ENCODE data around the gene LRRC56. TPM values are rescaled to one million over a fixed set of nuclear protein-coding genes. Genes with fewer than 3 reads are reported as not detected.
A peak's percentile ranks its signal among the peaks of the same experiment; 100 is the strongest.
"Not testable (repeated sequence)": the region's sequence is repeated elsewhere in the genome, so short reads cannot be mapped to it uniquely, and the experiment has no call there.

Gene LRRC56
- total RNA-seq, 2 experiments from 2014 or later: 0.96 to 0.98 TPM

DNA sequence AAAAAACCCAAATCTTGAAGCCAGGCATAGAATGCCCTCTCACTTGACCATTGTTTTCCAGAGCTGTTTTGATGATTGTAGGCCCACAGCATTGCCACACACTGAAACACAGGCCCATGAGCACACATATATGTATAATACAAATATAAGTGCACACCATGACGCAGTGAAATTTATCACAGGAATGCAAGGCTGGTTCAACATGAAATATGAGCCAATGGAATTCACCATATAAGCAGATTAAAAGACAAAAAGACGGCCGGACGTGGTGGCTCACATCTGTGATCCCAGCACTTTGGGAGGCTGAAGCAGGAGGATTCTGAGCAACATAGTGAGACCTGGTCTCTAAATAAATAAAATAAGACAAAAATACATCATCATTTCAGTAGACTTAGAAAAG is 20.9 kb upstream of the LRRC56 start:
- intact Hi-C loops (cut with DNase I, micrococcal nuclease): no loop called here
- no peaks in the 10 kb centered on the region for H3K27me3 Mint-ChIP-seq
- no peak overlapping the region for H3K27ac Mint-ChIP-seq
- H3K4me3 Mint-ChIP-seq: no peak overlapping the region
- H3K4me1 Mint-ChIP-seq: peaks cover 3% of the 10 kb centered on the region
- CTCF ChIA-PET: interaction anchor here (0.7 kb wide), 2 partner anchors 59 to 68 kb away, joined by 3 to 4 read pairs; no protein-coding TSS in a partner anchor
- POLR2A ChIA-PET: no interaction called here
- ATAC-seq (no peak), DNase-seq (no peak)
- H3K9me3 Mint-ChIP-seq (ENCODE audit: low read depth): peaks cover 2% of the 10 kb centered on the region
- peaks cover 18% of the 10 kb centered on the region for H3K36me3 Mint-ChIP-seq (ENCODE audit: low read depth)

- H3K9me3 Mint-ChIP-seq (ENCODE audit: low read depth); H3K4me1 Mint-ChIP-seq; DNase-seq; H3K4me3 Mint-ChIP-seq; H3K27ac Mint-ChIP-seq; POLR2A ChIA-PET; intact Hi-C loops (cut with DNase I, micrococcal nuclease); ATAC-seq; H3K27me3 Mint-ChIP-seq: not testable (repeated sequence)
- peaks cover 15% of the 10 kb centered on the region for H3K36me3 Mint-ChIP-seq (ENCODE audit: low read depth)
- CTCF ChIA-PET: interaction anchor here (0.7 kb wide), 1 partner anchor 59 kb away, joined by 4 read pairs; no protein-coding TSS in a partner anchor
These were observed 20.2 kb upstream of the LRRC56 start for GRCh38 chr11:516918-517685.

- CTCF ChIA-PET: interaction anchor here (0.6 to 2.0 kb wide), 24 partner anchors 9 to 309 kb away, joined by 3 to 9 read pairs (median 4); partner anchors contain the start of genes PTDSS2 and RNH1
- Mint-ChIP-seq H3K4me1 (peaks cover 3% of the 10 kb centered on the region), H3K9me3 (ENCODE audit: low read depth) (peaks cover 2% of the 10 kb centered on the region), H3K36me3 (ENCODE audit: low read depth) (peaks cover 9% of the 10 kb centered on the region), H3K4me3 (peak overlapping the region; percentile 67), H3K27me3 (no peaks in the 10 kb centered on the region), H3K27ac (peak overlapping the region; percentile 85)
- POLR2A ChIA-PET: interaction anchor here (0.5 to 1.3 kb wide), 3 partner anchors 12 to 252 kb away, joined by 3 to 6 read pairs (median 4); no protein-coding TSS in a partner anchor
- intact Hi-C loops (cut with DNase I, micrococcal nuclease): loop anchor here (1.0 to 2.0 kb wide), 8 partner anchors 11 to 282 kb away; partner anchors contain the start of genes RNH1 (in 2 of the 2), HRAS (in 1 of the 2), PSMD13 (in 1 of the 2) and SIRT3 (in 1 of the 2)
- DNase-seq: peak; percentile 94
- ATAC-seq: peak; percentile 95
These were observed 18.7 kb upstream of the LRRC56 start for GRCh38 chr11:518463-519202.

DNA sequence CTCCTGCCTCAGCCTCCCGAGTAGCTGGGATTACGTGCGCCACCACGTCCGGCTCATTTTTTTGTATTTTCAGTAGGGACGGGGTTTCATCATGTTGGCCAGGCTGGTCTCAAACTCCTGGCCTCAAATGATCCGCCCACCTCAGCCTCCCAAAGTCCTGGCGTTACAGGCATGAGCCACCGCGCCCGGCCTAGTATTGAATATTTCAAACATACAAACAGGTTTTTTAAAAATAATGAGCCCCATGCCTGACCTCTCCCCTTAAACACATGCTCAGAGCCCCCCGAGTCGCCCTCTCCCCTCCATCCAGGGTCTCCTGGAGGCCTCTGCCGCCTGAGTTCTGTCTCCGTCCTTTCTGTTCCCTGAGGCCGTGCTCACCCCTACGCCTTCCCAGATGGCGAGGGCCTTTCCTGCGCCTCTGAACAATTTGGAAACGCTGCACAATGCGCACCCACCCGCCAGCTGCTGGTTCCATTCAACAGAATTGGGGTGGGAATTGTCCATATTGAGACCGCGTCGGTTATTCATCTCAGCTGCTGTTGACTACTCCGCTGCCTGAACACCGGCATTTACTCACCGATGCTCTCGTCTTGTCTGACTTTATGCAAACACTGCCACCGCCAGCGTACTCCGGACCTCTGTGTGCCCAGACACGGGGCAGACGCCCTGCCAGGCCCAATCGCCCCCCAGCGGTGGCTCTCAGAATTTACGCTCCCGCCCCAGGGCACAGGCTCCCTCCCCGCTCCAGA is 16.7 kb upstream of the LRRC56 start:
- H3K27ac Mint-ChIP-seq: no peak overlapping the region
- H3K4me3 Mint-ChIP-seq: no peak overlapping the region
- CTCF ChIA-PET: interaction anchor here (0.5 to 1.1 kb wide), 7 partner anchors 8 to 112 kb away, joined by 3 to 5 read pairs (median 3); no protein-coding TSS in a partner anchor
- DNase-seq: peak; percentile 61
- POLR2A ChIA-PET: no interaction called here
- ATAC-seq: no peak
- H3K27me3 Mint-ChIP-seq: no peaks in the 10 kb centered on the region
- H3K36me3 Mint-ChIP-seq (ENCODE audit: low read depth): peaks cover 4% of the 10 kb centered on the region
- H3K9me3 Mint-ChIP-seq (ENCODE audit: low read depth): peaks cover 2% of the 10 kb centered on the region
- intact Hi-C loops (cut with DNase I, micrococcal nuclease): no loop called here
- H3K4me1 Mint-ChIP-seq: peaks cover 3% of the 10 kb centered on the region

DNA sequence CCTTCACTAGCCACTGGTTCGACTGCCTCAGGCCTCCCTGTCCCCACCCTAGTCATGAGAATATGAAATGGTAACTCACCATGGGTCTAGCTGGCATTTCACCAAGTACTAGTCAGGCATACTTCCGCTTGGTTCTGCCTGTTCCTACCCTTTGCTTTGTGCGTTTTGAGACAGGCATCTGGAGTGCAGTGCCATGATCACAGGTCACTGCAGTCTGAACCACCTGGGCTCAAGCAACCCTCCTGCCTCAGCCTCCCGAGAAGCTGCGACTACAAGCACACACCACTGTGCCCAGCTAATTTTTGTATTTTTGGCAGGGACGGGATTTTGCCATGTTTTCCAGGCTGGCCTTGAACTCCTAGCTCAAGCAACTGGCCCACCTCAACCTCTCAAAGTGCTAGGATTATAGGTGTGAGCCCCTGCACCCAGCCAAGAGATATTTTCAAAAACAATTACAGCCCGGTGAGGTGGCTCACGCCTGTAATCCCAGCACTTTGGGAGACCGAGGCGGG is 16.1 kb upstream of the LRRC56 start:
- H3K4me1 Mint-ChIP-seq: peaks cover 3% of the 10 kb centered on the region
- no peak overlapping the region for H3K4me3 Mint-ChIP-seq
- H3K36me3 Mint-ChIP-seq (ENCODE audit: low read depth): peaks cover 2% of the 10 kb centered on the region
- ChIA-PET POLR2A (no interaction called here), CTCF (interaction anchor here (0.6 to 1.1 kb wide), 7 partner anchors 9 to 138 kb away, joined by 3 to 5 read pairs (median 3); no protein-coding TSS in a partner anchor)
- no peak for ATAC-seq
- H3K27me3 Mint-ChIP-seq: no peaks in the 10 kb centered on the region
- DNase-seq: no peak
- no peak overlapping the region for H3K27ac Mint-ChIP-seq
- no peaks in the 10 kb centered on the region for H3K9me3 Mint-ChIP-seq (ENCODE audit: low read depth)
- intact Hi-C loops (cut with DNase I, micrococcal nuclease): no loop called here

GRCh38 chr11:526192-526591 is 11.1 kb upstream of the LRRC56 start:
- Mint-ChIP-seq H3K27ac (no peak overlapping the region), H3K9me3 (ENCODE audit: low read depth) (no peaks in the 10 kb centered on the region), H3K4me3 (no peak overlapping the region), H3K27me3 (no peaks in the 10 kb centered on the region), H3K36me3 (ENCODE audit: low read depth) (no peaks in the 10 kb centered on the region), H3K4me1 (no peaks in the 10 kb centered on the region)
- CTCF ChIA-PET: no interaction called here
- POLR2A ChIA-PET: no interaction called here
- ATAC-seq: no peak
- no peak for DNase-seq
- intact Hi-C loops (cut with DNase I, micrococcal nuclease): no loop called here

GRCh38 chr11:528166-528814 is 9.0 kb upstream of the LRRC56 start:
- ChIA-PET POLR2A (interaction anchor here (0.6 kb wide), 1 partner anchor 298 kb away, joined by 3 read pairs; no protein-coding TSS in a partner anchor), CTCF (no interaction called here)
- Mint-ChIP-seq H3K27ac (no peak overlapping the region), H3K9me3 (ENCODE audit: low read depth) (no peaks in the 10 kb centered on the region), H3K27me3 (no peaks in the 10 kb centered on the region), H3K4me1 (no peaks in the 10 kb centered on the region), H3K36me3 (ENCODE audit: low read depth) (peaks cover 1% of the 10 kb centered on the region), H3K4me3 (no peak overlapping the region)
- intact Hi-C loops (cut with DNase I, micrococcal nuclease): no loop called here
- no peak for ATAC-seq
- DNase-seq: no peak

- Mint-ChIP-seq H3K4me3 (no peak overlapping the region), H3K27me3 (no peaks in the 10 kb centered on the region), H3K36me3 (ENCODE audit: low read depth) (peaks cover 1% of the 10 kb centered on the region), H3K9me3 (ENCODE audit: low read depth) (no peaks in the 10 kb centered on the region), H3K4me1 (peaks cover 3% of the 10 kb centered on the region), H3K27ac (no peak overlapping the region)
- intact Hi-C loops (cut with DNase I, micrococcal nuclease): no loop called here
- ChIA-PET POLR2A (no interaction called here), CTCF (no interaction called here)
- DNase-seq (no peak), ATAC-seq (peak; percentile 12)
These were observed 8.3 kb upstream of the LRRC56 start for GRCh38 chr11:528815-529727.

DNA sequence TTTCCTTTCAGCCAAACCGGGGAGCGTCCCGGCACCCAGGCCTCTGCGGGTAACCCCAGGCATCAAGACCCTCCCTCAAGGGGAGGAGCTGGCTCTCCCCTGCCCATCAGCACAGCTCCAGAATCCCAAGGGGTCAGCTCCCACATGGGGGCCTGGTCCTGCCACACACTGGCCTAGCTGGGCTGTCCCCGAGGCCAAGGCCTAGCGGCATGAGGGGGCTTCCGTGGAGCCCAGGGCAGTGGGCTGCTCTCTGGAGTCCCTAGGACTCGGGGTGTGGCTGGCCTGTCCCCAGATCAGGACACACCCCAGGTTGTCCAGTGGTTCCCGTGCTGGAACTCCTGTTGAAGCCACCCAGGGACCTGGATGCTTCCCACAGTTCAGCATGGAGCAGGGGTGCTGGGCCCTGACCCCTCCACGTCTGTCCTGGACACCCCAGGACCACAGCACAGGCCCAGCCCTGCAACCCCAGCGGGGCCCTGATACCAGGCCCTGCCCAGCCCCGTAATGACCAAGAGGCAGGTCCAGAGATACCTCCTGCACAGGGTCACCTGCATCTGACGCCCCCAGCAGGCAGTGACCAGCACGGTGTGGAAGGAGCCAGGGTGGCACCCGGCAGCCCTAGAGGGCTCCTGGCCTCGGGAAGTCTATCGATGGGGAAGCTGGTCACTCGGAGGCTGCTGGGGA is 7.5 kb upstream of the LRRC56 start:
- DNase-seq (no peak), ATAC-seq (no peak)
- Mint-ChIP-seq H3K36me3 (ENCODE audit: low read depth) (peaks cover 1% of the 10 kb centered on the region), H3K27ac (no peak overlapping the region), H3K9me3 (ENCODE audit: low read depth) (no peaks in the 10 kb centered on the region), H3K4me3 (no peak overlapping the region), H3K4me1 (peaks cover 5% of the 10 kb centered on the region), H3K27me3 (no peaks in the 10 kb centered on the region)
- intact Hi-C loops (cut with DNase I, micrococcal nuclease): no loop called here
- ChIA-PET CTCF (no interaction called here), POLR2A (no interaction called here)

All from activated CD4-positive, alpha-beta T cell treated with anti-CD3 and anti-CD28 coated beads for 36 hours (primary cell).